ENCODE results near the gene TOP3A. TPM values are rescaled to one million over a fixed set of nuclear protein-coding genes. Genes with fewer than 3 reads are reported as not detected.

Gene TOP3A
- total RNA-seq, 1 experiment from 2014 or later, result 91.0 TPM

- no peak for DNase-seq (ENCODE audit: low read depth)
These were observed 37.7 kb downstream of the TOP3A start for GRCh38 chr17:18277076-18277475.

GRCh38 chr17:18270046-18270931, 44.5 kb downstream of the TOP3A start:
- no peak for DNase-seq (ENCODE audit: low read depth)

GRCh38 chr17:18267927-18268711, 46.7 kb downstream of the TOP3A start:
- DNase-seq (ENCODE audit: low read depth), result no peak

GRCh38 chr17:18267366-18267765, 47.4 kb downstream of the TOP3A start:
- DNase-seq (ENCODE audit: low read depth), result no peak

GRCh38 chr17:18263885-18264682, 50.7 kb downstream of the TOP3A start:
- DNase-seq (ENCODE audit: low read depth), result no peak

- no peak for DNase-seq (ENCODE audit: low read depth)
These were observed 52.2 kb downstream of the TOP3A start for GRCh38 chr17:18262641-18263040.

- DNase-seq (ENCODE audit: low read depth), result no peak
These were observed 52.7 kb downstream of the TOP3A start for GRCh38 chr17:18262111-18262510.

- DNase-seq (ENCODE audit: low read depth), result no peak
These were observed 53.1 kb downstream of the TOP3A start for GRCh38 chr17:18261659-18262058.

GRCh38 chr17:18261146-18261515, 53.7 kb downstream of the TOP3A start:
- peak; percentile 69 for DNase-seq (ENCODE audit: low read depth)

GRCh38 chr17:18260332-18261145, 54.3 kb downstream of the TOP3A start, which contains the start of gene MIEF2:
TSS of gene MIEF2 (plus strand) at chr17:18260662. CDS start at chr17:18262721, 2,059 bp downstream.
- peak; percentile 97 for DNase-seq (ENCODE audit: low read depth)

GRCh38 chr17:18259621-18260331, 55.0 kb downstream of the TOP3A start:
- peak; percentile 49 for DNase-seq (ENCODE audit: low read depth)

- DNase-seq (ENCODE audit: low read depth), result peak; percentile 61
These were observed 56.3 kb downstream of the TOP3A start, which contains the start of gene FLII for GRCh38 chr17:18258356-18259038. TSS of gene FLII (minus strand) at chr17:18258738. CDS start at chr17:18258690, 48 bp downstream.

GRCh38 chr17:18257982-18258355, 56.8 kb downstream of the TOP3A start:
- peak; percentile 82 for DNase-seq (ENCODE audit: low read depth)

GRCh38 chr17:18257268-18257981, 57.4 kb downstream of the TOP3A start:
- DNase-seq (ENCODE audit: low read depth), result peak; percentile 36

- no peak for DNase-seq (ENCODE audit: low read depth)
These were observed 58.0 kb downstream of the TOP3A start for GRCh38 chr17:18256776-18257175.

GRCh38 chr17:18256351-18256750, 58.4 kb downstream of the TOP3A start:
- DNase-seq (ENCODE audit: low read depth), result no peak

GRCh38 chr17:18254888-18255649, 59.7 kb downstream of the TOP3A start:
- no peak for DNase-seq (ENCODE audit: low read depth)

Measured in Daoy (cell line).